Suprapubic skin (tissue), 4 donors: ENCODE measurements around the gene RACK1. TPM values are rescaled to one million over a fixed set of nuclear protein-coding genes. Genes with fewer than 3 reads are reported as not detected.

Experiments
- DNase-seq, 2 donors: peaks; one replicate each; pipeline ENCODE4 v3.0.0-alpha.2; 2019; ENCODE audit warnings: low spot score in 2 of 2
- H3K27ac ChIP-seq: fragments of 200-600 bp; sonication (generic); one replicate; pipeline ENCODE4 v1.5.1; 2019
- H3K27me3 ChIP-seq: fragments of 200-600 bp; sonication (generic); one replicate; pipeline ENCODE4 v1.5.1; 2019
- H3K36me3 ChIP-seq: fragments of 200-600 bp; sonication (generic); one replicate; pipeline ENCODE4 v1.5.1; 2019
- H3K4me1 ChIP-seq: fragments of 200-600 bp; sonication (generic); one replicate; pipeline ENCODE4 v1.5.1; 2019
- H3K4me3 ChIP-seq: fragments of 200-600 bp; sonication (generic); one replicate; pipeline ENCODE4 v1.5.1; 2019; ENCODE audit warnings: mild to moderate bottlenecking
- H3K9me3 ChIP-seq: fragments of 200-600 bp; sonication (generic); one replicate; pipeline ENCODE4 v1.5.1; 2019
- CTCF ChIP-seq, 2 donors: fragments of 200-600 bp in 1 of 2; fragments of 450-650 bp in 1 of 2; sonication (generic) in 1 of 2; IDR thresholded peaks; one replicate each; pipeline ENCODE4 v1.5.1; 2016 to 2019; ENCODE audit warnings: antibody characterized with exemption in 2 of 2, mild to moderate bottlenecking in 1 of 2, moderate library complexity in 1 of 2
- EP300 ChIP-seq: sonication (generic); formaldehyde crosslinking; IDR thresholded peaks from one replicate; pipeline ENCODE4 v1.6.1; 2017; ENCODE audit warnings: antibody characterized with exemption
- POLR2A ChIP-seq, 2 donors: fragments of 450-650 bp; IDR thresholded peaks; one replicate each; pipeline ENCODE4 v1.6.1; 2017; ENCODE audit warnings: antibody characterized with exemption in 2 of 2, mild to moderate bottlenecking in 2 of 2, moderate library complexity in 2 of 2
- POLR2AphosphoS5 ChIP-seq, 3 donors: sonication (generic); formaldehyde crosslinking; IDR thresholded peaks; one replicate each; pipeline ENCODE4 v1.6.1; 2017; ENCODE audit warnings: antibody characterized with exemption in 3 of 3
- whole genome bisulfite sequencing: methylation state at CpG from one replicate; pipeline ENCODE4 v1.1.5; 2018; 5-methylcytosine and 5-hydroxymethylcytosine counted together
- total RNA-seq, 4 donors: library from RNA; depleted of rRNA; stranded (reverse); fragments of >200 nt; gene quantifications; one replicate each; pipeline ENCODE4 v1.1.0, GENCODE V29; 2016

RACK1 gene
- total RNA-seq, 4 donors from 2014 or later: 2,440 to 4,496 (median 3,996) TPM

GRCh38 chr5:181265092-181265671 lies 21.5 kb upstream of the RACK1 start:
- no peak for TF ChIP-seq EP300
- no peak for TF ChIP-seq POLR2AphosphoS5 (IDR thresholded peaks at IDR 0.05)
- no peak for TF ChIP-seq CTCF (IDR thresholded peaks at IDR 0.05)
- TF ChIP-seq POLR2A (IDR thresholded peaks at IDR 0.05): no peak
- no peak overlapping the region for H3K27ac ChIP-seq
- no peaks in the 10 kb centered on the region for H3K9me3 ChIP-seq
- H3K36me3 ChIP-seq: no peaks in the 10 kb centered on the region
- no peak overlapping the region for H3K4me3 ChIP-seq
- H3K4me1 ChIP-seq: peaks cover 11% of the 10 kb centered on the region
- 70% methylated on average over 16 of the region's 18 CpGs for WGBS
- no peak for DNase-seq
- no peaks in the 10 kb centered on the region for H3K27me3 ChIP-seq

- WGBS: 80% methylated on average over 5 of the region's 5 CpGs
- H3K27ac ChIP-seq: no peak overlapping the region
- no peaks in the 10 kb centered on the region for H3K9me3 ChIP-seq
- no peak overlapping the region for H3K4me3 ChIP-seq
- H3K36me3 ChIP-seq: no peaks in the 10 kb centered on the region
- no peak for DNase-seq
- TF ChIP-seq POLR2A (IDR thresholded peaks at IDR 0.05) (no peak), EP300 (no peak), POLR2AphosphoS5 (IDR thresholded peaks at IDR 0.05) (no peak), CTCF (IDR thresholded peaks at IDR 0.05) (no peak)
- peaks cover 26% of the 10 kb centered on the region for H3K4me1 ChIP-seq
- H3K27me3 ChIP-seq: no peaks in the 10 kb centered on the region
These were observed 19.9 kb upstream of the RACK1 start for GRCh38 chr5:181263633-181264032.

- Histone ChIP-seq H3K9me3 (no peaks in the 10 kb centered on the region), H3K27ac (peak overlapping the region; percentile 99), H3K36me3 (no peaks in the 10 kb centered on the region), H3K4me1 (peaks cover 46% of the 10 kb centered on the region), H3K4me3 (peak overlapping the region; percentile 97), H3K27me3 (no peaks in the 10 kb centered on the region)
- DNase-seq: peak; percentile 86 to 90
- TF ChIP-seq POLR2A (IDR thresholded peaks at IDR 0.05) (peak; percentile 23 to 61), EP300 (no peak), CTCF (IDR thresholded peaks at IDR 0.05) (no peak), POLR2AphosphoS5 (IDR thresholded peaks at IDR 0.05) (peak in 1 of 3 donors; percentile 45)
- WGBS: 0% methylated on average over 21 of the region's 59 CpGs
These were observed 17.8 kb upstream of the RACK1 start for GRCh38 chr5:181261320-181262049.

- Histone ChIP-seq H3K27me3 (no peaks in the 10 kb centered on the region), H3K27ac (peak within 1 kb of the TSS; percentile 99), H3K4me1 (peaks cover 53% of the 10 kb centered on the region), H3K36me3 (no peaks in the 10 kb centered on the region), H3K9me3 (no peaks in the 10 kb centered on the region), H3K4me3 (peak within 1 kb of the TSS; percentile 97)
- peak; percentile 94 to 95 for DNase-seq
- TF ChIP-seq EP300 (no peak), CTCF (IDR thresholded peaks at IDR 0.05) (no peak), POLR2AphosphoS5 (IDR thresholded peaks at IDR 0.05) (peak; percentile 69 to 90 (median 83)), POLR2A (IDR thresholded peaks at IDR 0.05) (peak; percentile 63 to 83)
- 0% methylated on average over 3 of the region's 43 CpGs for WGBS
These were observed 17.1 kb upstream of the RACK1 start, which contains the start of gene TRIM52 for GRCh38 chr5:181260720-181261319. Gene TRIM52, minus strand, starts transcription at chr5:181261143. Its CDS starts 330 bp downstream, at chr5:181260813.
